ENCODE data around the gene CFAP53.

DNA sequence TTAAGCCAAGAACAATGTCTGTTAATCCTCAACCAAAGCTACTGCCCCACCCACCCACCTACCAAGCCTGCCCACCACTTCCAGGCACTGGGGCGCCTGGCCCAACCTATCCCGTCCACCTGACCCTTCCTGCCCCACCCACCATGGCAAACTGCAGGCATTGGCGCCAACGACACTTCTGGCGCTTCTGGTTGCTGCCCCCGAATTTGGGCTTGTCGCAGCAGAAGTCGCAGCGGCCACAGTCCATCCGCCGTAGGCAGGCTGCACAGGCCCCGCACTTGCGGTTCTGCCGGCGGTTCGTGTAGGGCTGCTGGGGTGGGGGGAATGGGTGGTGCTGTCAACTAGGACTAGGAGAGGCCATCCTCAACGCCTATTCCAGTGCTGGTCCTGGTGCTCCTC lies 7.7 kb upstream of the CFAP53 start:
- no peak for TF ChIP-seq POLR2A (IDR thresholded peaks at IDR 0.05; ENCODE audit: low read depth)
- TF ChIP-seq, protein P1, sequence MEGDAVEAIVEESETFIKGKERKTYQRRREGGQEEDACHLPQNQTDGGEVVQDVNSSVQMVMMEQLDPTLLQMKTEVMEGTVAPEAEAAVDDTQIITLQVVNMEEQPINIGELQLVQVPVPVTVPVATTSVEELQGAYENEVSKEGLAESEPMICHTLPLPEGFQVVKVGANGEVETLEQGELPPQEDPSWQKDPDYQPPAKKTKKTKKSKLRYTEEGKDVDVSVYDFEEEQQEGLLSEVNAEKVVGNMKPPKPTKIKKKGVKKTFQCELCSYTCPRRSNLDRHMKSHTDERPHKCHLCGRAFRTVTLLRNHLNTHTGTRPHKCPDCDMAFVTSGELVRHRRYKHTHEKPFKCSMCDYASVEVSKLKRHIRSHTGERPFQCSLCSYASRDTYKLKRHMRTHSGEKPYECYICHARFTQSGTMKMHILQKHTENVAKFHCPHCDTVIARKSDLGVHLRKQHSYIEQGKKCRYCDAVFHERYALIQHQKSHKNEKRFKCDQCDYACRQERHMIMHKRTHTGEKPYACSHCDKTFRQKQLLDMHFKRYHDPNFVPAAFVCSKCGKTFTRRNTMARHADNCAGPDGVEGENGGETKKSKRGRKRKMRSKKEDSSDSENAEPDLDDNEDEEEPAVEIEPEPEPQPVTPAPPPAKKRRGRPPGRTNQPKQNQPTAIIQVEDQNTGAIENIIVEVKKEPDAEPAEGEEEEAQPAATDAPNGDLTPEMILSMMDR (IDR thresholded peaks at IDR 0.05) = no peak
